GM12878 (cell line): Measurements from ENCODE around the gene C2CD5. TPM values are rescaled to one million over a fixed set of nuclear protein-coding genes. Genes with fewer than 3 reads are reported as not detected.

Source experiments
- ATAC-seq: fragments of 200-7000 bp; cut with Tn5 transposase; 3 replicates; pipeline ENCODE4 v1.9.1; 2020; ENCODE audit warnings: mild to moderate bottlenecking, moderate library complexity
- BruUV-seq: library from RNA; stranded (reverse); fragments of 400-500 nt; replicated peaks from 2 replicates; lab custom pipeline; 2021; lab: Mats Ljungman, UMichigan
- CTCF ChIA-PET: fragments of 300-600 bp; sonication (Branson Sonifier 250); formaldehyde crosslinking; extraction: SDS; loops from one replicate; lab custom pipeline; 2021; ENCODE audit warnings: inconsistent platforms; lab: Yijun Ruan, JAX
- POLR2A ChIA-PET: fragments of 350-600 bp; formaldehyde crosslinking; extraction: SDS; loops from one replicate; lab custom pipeline; 2021; ENCODE audit warnings: inconsistent platforms; lab: Charles Lee
- RAD21 ChIA-PET: fragments of 300-600 bp; sonication (Branson Sonifier 250); formaldehyde crosslinking; loops from one replicate; lab custom pipeline; 2023; ENCODE audit warnings: antibody characterized with exemption; ENCODE audit not compliant: unreplicated experiment; lab: Charles Lee
- SMC1A ChIA-PET: fragments of 300-600 bp; sonication (Branson Sonifier 250); formaldehyde crosslinking; loops from one replicate; lab custom pipeline; 2023; ENCODE audit not compliant: unreplicated experiment, uncharacterized antibody; lab: Charles Lee
- DNase-seq: peaks from one replicate; pipeline ENCODE4 v3.0.0-alpha.2; 2011; ENCODE audit warnings: low read depth, low spot score
- FAIRE-seq: peaks from 3 replicates; lab custom pipeline; 2011; peaks lifted over from hg19 to GRCh38; lab: Jason Lieb, UNC
- H2AFZ ChIP-seq: 2 replicates; pipeline ENCODE4 v1.6.0; 2011; ENCODE audit warnings: low read depth, low read length, control low read depth; ENCODE audit not compliant: control insufficient read depth
- H3K27ac ChIP-seq: 2 replicates; pipeline ENCODE4 v1.5.1; 2011; ENCODE audit warnings: control low read depth; ENCODE audit not compliant: control insufficient read depth, insufficient read depth
- H3K27me3 ChIP-seq, 2 experiments: replicated peaks in 1 of 2; 2 replicates each; pipeline versions ENCODE4 v1.6.0 to v1.6.1; 2011; ENCODE audit warnings: low read length in 1 of 2; ENCODE audit not compliant: control insufficient read depth in 2 of 2, insufficient read depth in 2 of 2
- H3K36me3 ChIP-seq, 2 experiments: 2 replicates each; pipeline ENCODE4 v1.5.1; 2011; ENCODE audit warnings: low read length in 1 of 2; ENCODE audit not compliant: control insufficient read depth in 2 of 2, insufficient read depth in 2 of 2
- H3K4me1 ChIP-seq: 2 replicates; pipeline ENCODE4 v1.6.1; 2011; ENCODE audit warnings: mild to moderate bottlenecking, low read length, moderate library complexity, mixed read lengths; ENCODE audit not compliant: control insufficient read depth, insufficient read depth
- H3K4me2 ChIP-seq: 2 replicates; pipeline ENCODE4 v1.6.0; 2011; ENCODE audit warnings: control low read depth; ENCODE audit not compliant: control insufficient read depth, insufficient read depth
- H3K4me3 ChIP-seq: fragments of 200-600 bp; sonication (generic); 2 replicates; pipeline ENCODE4 v1.5.1; 2016
- H3K79me2 ChIP-seq: 2 replicates; pipeline ENCODE4 v1.6.0; 2011; ENCODE audit warnings: low read length; ENCODE audit not compliant: control insufficient read depth, insufficient read depth
- H3K9ac ChIP-seq: 2 replicates; pipeline ENCODE4 v1.8.0; 2011; ENCODE audit warnings: low read length, control low read depth, mixed read lengths; ENCODE audit not compliant: control insufficient read depth, insufficient read depth
- H3K9me3 ChIP-seq: replicated peaks from 3 replicates; pipeline ENCODE4 v1.5.1; 2011; ENCODE audit warnings: mild to moderate bottlenecking, low read length; ENCODE audit not compliant: control insufficient read depth, insufficient read depth
- H4K20me1 ChIP-seq: 2 replicates; pipeline ENCODE4 v1.6.0; 2011; ENCODE audit not compliant: control insufficient read depth, insufficient read depth
- ASH2L ChIP-seq: fragments of 300-600, 200-600 bp; sonication (generic); IDR thresholded peaks from 2 replicates; pipeline ENCODE4 v1.6.1; 2017; ENCODE audit warnings: low read depth, mild to moderate bottlenecking, borderline replicate concordance
- BMI1 ChIP-seq: fragments of 450-650 bp; IDR thresholded peaks from 2 replicates; pipeline ENCODE4 v1.6.1; 2016; ENCODE audit warnings: mild to moderate bottlenecking, moderate library complexity, borderline replicate concordance
- CBFB ChIP-seq: IDR thresholded peaks from 2 replicates; pipeline ENCODE4 v1.6.1; 2016; ENCODE audit warnings: antibody characterized with exemption, low read depth
- CHD2 ChIP-seq: IDR thresholded peaks from 2 replicates; pipeline ENCODE4 v1.6.1; 2011; ENCODE audit warnings: low read depth, low read length, improper control_type of control experiment, borderline replicate concordance
- EED ChIP-seq: sonication (generic); IDR thresholded peaks from 2 replicates; pipeline ENCODE4 v1.6.1; 2016; ENCODE audit warnings: antibody characterized with exemption, low read depth
- FOXK2 ChIP-seq: fragments of 450-650 bp; IDR thresholded peaks from 2 replicates; pipeline ENCODE4 v1.6.1; 2017; ENCODE audit warnings: mild to moderate bottlenecking, moderate library complexity
- IKZF2 ChIP-seq, 2 experiments: fragments of 450-650 bp; IDR thresholded peaks; 2 replicates each; pipeline ENCODE4 v1.6.1; 2017; ENCODE audit warnings: mild to moderate bottlenecking in 2 of 2, moderate library complexity in 2 of 2
- IRF4 ChIP-seq: IDR thresholded peaks from 2 replicates; pipeline ENCODE4 v1.6.1; 2011; ENCODE audit warnings: low read depth, low read length
- MTA2 ChIP-seq: fragments of 450-650 bp; IDR thresholded peaks from 2 replicates; pipeline ENCODE4 v1.6.1; 2016; ENCODE audit warnings: low read depth, mild to moderate bottlenecking, moderate library complexity
- MYB ChIP-seq: fragments of 150-350 bp; IDR thresholded peaks from 2 replicates; pipeline ENCODE4 v1.6.1; 2014; ENCODE audit warnings: mild to moderate bottlenecking, low read depth, low read length, borderline replicate concordance
- NFIC ChIP-seq: IDR thresholded peaks from 2 replicates; pipeline ENCODE4 v1.6.1; 2012; ENCODE audit warnings: low read depth, mild to moderate bottlenecking, inconsistent platforms, low read length, moderate library complexity
- NR2F1 ChIP-seq: fragments of 450-650 bp; conservative IDR thresholded peaks from 2 replicates; pipeline ENCODE4 v1.6.1; 2017; ENCODE audit warnings: mild to moderate bottlenecking
- NRF1 ChIP-seq: conservative IDR thresholded peaks from 2 replicates; pipeline ENCODE4 v1.6.1; 2011; ENCODE audit warnings: mild to moderate bottlenecking, low read depth, low read length, improper control_type of control experiment
- POLR2AphosphoS5 ChIP-seq: IDR thresholded peaks from 2 replicates; pipeline ENCODE4 v1.6.1; 2011; ENCODE audit warnings: mild to moderate bottlenecking, low read length, inconsistent platforms
- SMAD5 ChIP-seq: IDR thresholded peaks from 2 replicates; pipeline ENCODE4 v1.6.1; 2016; ENCODE audit warnings: antibody characterized with exemption, low read depth
- SMARCA5 ChIP-seq: fragments of 450-650 bp; IDR thresholded peaks from 2 replicates; pipeline ENCODE4 v1.6.1; 2017; ENCODE audit warnings: mild to moderate bottlenecking
- SPI1 ChIP-seq: IDR thresholded peaks from 2 replicates; pipeline ENCODE4 v1.6.1; 2011; ENCODE audit warnings: low read depth, mild to moderate bottlenecking, low read length, moderate library complexity, borderline replicate concordance; ENCODE audit not compliant: insufficient read depth
- STAT3 ChIP-seq: IDR thresholded peaks from 2 replicates; pipeline ENCODE4 v1.6.1; 2011; ENCODE audit warnings: low read depth, low read length, improper control_type of control experiment
- ZNF24 ChIP-seq: fragments of 450-650 bp; IDR thresholded peaks from 2 replicates; pipeline ENCODE4 v1.6.1; 2017; ENCODE audit warnings: antibody characterized with exemption, mild to moderate bottlenecking
- WGBS: methylation state at CpG from one replicate; pipeline ENCODE4 v1.1.6; 2016; ENCODE audit warnings: low lambda C conversion rate; ENCODE audit not compliant: insufficient replicate concordance, insufficient coverage; ENCODE audit errors: missing lambda C conversion rate; 5-methylcytosine and 5-hydroxymethylcytosine counted together
- in situ Hi-C: fragments of 300-500 bp; cut with MboI; formaldehyde crosslinking; loops from 9 replicates; pipeline ENCODE4 v1.14.3; 2018; ENCODE audit warnings: mixed read lengths
- intact Hi-C: fragments of 100-400 bp; cut with micrococcal nuclease; formaldehyde crosslinking; loops from one replicate; pipeline ENCODE4 v1.14.2; 2022; ENCODE audit not compliant: unreplicated experiment
- polyA plus RNA-seq, 11 experiments: library from polyadenylated mRNA; depleted of rRNA in 4 of 11; unstranded in 6 of 11; stranded (reverse) in 5 of 11; fragments of >200 nt; fragmentation: Nextera tagmentation in 4 of 11; fragmentation: Illumina TruSeq in 1 of 11; extraction: Ambion mirVana in 4 of 11; extraction: Trizol in 1 of 11; gene quantifications; 1 replicate in 1 of 11; 2 replicates in 10 of 11; pipeline versions ENCODE4 v1.2.1 to v1.2.3, GENCODE V29; 2011 to 2016; ENCODE audit warnings: inconsistent platforms in 2 of 11, missing spikeins in 2 of 11, low read depth in 1 of 11
- total RNA-seq, 4 experiments: library from RNA; depleted of rRNA in 3 of 4; stranded (reverse); fragments of >200 nt in 3 of 4; fragmentation: Illumina TruSeq in 1 of 4; extraction: Trizol in 1 of 4; gene quantifications; 2 replicates each; pipeline versions ENCODE4 v1.2.1 to v1.2.3, GENCODE V29; 2013 to 2021
- TF ChIP-seq, protein P1 (sequence below): fragments of 450-650 bp; conservative IDR thresholded peaks from 2 replicates; pipeline ENCODE4 v1.6.1; 2017; ENCODE audit warnings: mild to moderate bottlenecking, moderate library complexity
- TF ChIP-seq, protein P2 (sequence below): IDR thresholded peaks from 2 replicates; pipeline ENCODE4 v1.6.1; 2012; ENCODE audit warnings: low read depth, low read length, improper control_type of control experiment
- TF ChIP-seq, protein P3 (sequence below): fragments of 450-650 bp; IDR thresholded peaks from 2 replicates; pipeline ENCODE4 v1.6.1; 2016; ENCODE audit warnings: mild to moderate bottlenecking

Gene C2CD5
- total and polyA plus RNA-seq, 10 of the 15 experiments (the other 5 are each of a cell fraction or from before 2014, with no cell fraction given) = 7.7 to 55.0 (median 27.0) TPM

DNA sequence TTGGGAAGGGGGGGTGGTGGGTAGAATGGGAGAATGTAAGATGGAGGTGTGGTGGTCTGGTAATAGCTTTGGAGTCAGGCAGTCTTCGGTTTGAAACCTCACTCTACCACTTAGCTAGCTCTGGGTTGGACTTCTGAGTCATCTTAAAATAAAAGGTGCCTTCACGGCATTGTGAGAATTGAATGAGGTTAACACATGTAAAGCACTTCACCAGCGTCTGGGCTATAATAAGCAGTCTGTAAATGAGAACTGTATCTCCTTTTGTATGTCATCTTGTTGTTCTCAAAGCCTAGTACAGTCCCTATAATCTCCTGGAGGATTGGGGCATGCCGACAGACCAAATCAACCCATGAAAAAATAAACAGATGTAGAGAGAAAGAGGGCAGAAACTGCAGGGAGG is 11.2 kb downstream of the C2CD5 start:
- RAD21 ChIA-PET = interaction anchor here (1.1 kb wide), 1 partner anchor 95 kb away, joined by 3 read pairs; no protein-coding TSS in a partner anchor
- BruUV-seq = no TSS peak
- SMC1A ChIA-PET = no interaction called here
- ATAC-seq (peak; percentile 66), DNase-seq (peak; percentile 16), FAIRE-seq (no peak)
- H3K36me3 ChIP-seq = peaks cover 0 to 4% of the 10 kb centered on the region in 2 experiments; a peak in 1 of 4 replicates
- no peak overlapping the region for H2AFZ ChIP-seq
- no peaks in the 10 kb centered on the region for H4K20me1 ChIP-seq
- no peak overlapping the region for H3K4me2 ChIP-seq
- H3K27ac ChIP-seq = no peak overlapping the region
- CTCF ChIA-PET = interaction anchor here (1.1 to 2.7 kb wide), 2 partner anchors 11 to 139 kb away, joined by 5 to 12 read pairs; partner anchors contain the start of gene C2CD5
- intact Hi-C loops = no loop called here
- H3K27me3 ChIP-seq = no peaks in the 10 kb centered on the region
- no peak overlapping the region for H3K4me3 ChIP-seq
- H3K9me3 ChIP-seq = no peaks in the 10 kb centered on the region; the same call in 1 of the 3 replicates
- POLR2A ChIA-PET = interaction anchor here (0.8 to 1.3 kb wide), 3 partner anchors 10 to 21 kb away, joined by 3 to 4 read pairs (median 3); partner anchors contain the start of gene C2CD5
- H3K79me2 ChIP-seq = peaks cover 5% of the 10 kb centered on the region
- H3K4me1 ChIP-seq = no peaks in the 10 kb centered on the region
- WGBS = 84% methylated on average over 4 of the region's 4 CpGs
- H3K9ac ChIP-seq = no peak overlapping the region
- in situ Hi-C loops = no loop called here
- TF ChIP-seq, protein P1, sequence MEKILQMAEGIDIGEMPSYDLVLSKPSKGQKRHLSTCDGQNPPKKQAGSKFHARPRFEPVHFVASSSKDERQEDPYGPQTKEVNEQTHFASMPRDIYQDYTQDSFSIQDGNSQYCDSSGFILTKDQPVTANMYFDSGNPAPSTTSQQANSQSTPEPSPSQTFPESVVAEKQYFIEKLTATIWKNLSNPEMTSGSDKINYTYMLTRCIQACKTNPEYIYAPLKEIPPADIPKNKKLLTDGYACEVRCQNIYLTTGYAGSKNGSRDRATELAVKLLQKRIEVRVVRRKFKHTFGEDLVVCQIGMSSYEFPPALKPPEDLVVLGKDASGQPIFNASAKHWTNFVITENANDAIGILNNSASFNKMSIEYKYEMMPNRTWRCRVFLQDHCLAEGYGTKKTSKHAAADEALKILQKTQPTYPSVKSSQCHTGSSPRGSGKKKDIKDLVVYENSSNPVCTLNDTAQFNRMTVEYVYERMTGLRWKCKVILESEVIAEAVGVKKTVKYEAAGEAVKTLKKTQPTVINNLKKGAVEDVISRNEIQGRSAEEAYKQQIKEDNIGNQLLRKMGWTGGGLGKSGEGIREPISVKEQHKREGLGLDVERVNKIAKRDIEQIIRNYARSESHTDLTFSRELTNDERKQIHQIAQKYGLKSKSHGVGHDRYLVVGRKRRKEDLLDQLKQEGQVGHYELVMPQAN = no peak
- TF ChIP-seq IKZF2 (IDR thresholded peaks at IDR 0.05) (peak in 1 of 2 experiments; percentile 17; a peak in 2 of 4 replicates), ZNF24 (no peak), NRF1 (no peak), ASH2L (no peak), MTA2 (peak; percentile 42; the same call in 1 of the 2 replicates), SPI1 (no peak), IRF4 (no peak), MYB (no peak), STAT3 (no peak), SMAD5 (no peak), CHD2 (no peak), NR2F1 (no peak), CBFB (no peak), POLR2AphosphoS5 (no peak), EED (no peak), SMARCA5 (no peak), NFIC (no peak), FOXK2 (no peak), BMI1 (no peak)
- TF ChIP-seq, protein P2, sequence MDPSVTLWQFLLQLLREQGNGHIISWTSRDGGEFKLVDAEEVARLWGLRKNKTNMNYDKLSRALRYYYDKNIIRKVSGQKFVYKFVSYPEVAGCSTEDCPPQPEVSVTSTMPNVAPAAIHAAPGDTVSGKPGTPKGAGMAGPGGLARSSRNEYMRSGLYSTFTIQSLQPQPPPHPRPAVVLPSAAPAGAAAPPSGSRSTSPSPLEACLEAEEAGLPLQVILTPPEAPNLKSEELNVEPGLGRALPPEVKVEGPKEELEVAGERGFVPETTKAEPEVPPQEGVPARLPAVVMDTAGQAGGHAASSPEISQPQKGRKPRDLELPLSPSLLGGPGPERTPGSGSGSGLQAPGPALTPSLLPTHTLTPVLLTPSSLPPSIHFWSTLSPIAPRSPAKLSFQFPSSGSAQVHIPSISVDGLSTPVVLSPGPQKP = no peak
- TF ChIP-seq, protein P3, sequence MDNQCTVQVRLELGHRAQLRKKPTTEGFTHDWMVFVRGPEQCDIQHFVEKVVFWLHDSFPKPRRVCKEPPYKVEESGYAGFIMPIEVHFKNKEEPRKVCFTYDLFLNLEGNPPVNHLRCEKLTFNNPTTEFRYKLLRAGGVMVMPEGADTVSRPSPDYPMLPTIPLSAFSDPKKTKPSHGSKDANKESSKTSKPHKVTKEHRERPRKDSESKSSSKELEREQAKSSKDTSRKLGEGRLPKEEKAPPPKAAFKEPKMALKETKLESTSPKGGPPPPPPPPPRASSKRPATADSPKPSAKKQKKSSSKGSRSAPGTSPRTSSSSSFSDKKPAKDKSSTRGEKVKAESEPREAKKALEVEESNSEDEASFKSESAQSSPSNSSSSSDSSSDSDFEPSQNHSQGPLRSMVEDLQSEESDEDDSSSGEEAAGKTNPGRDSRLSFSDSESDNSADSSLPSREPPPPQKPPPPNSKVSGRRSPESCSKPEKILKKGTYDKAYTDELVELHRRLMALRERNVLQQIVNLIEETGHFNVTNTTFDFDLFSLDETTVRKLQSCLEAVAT = peak; percentile 42; the same call in 1 of the 2 replicates
